Adrenal gland (tissue), 12 donors: Measurements from ENCODE around the gene CBFA2T3. TPM values are rescaled to one million over a fixed set of nuclear protein-coding genes. Genes with fewer than 3 reads are reported as not detected.

Source experiments
- DNase-seq, 7 donors: peaks; one replicate each; pipeline ENCODE4 v3.0.0-alpha.2; 2019 to 2020
- H3K27ac ChIP-seq, 5 donors: fragments of 200-600 bp; sonication (generic) in 4 of 5; 1 replicate in 3 of 5; 2 replicates in 2 of 5; pipeline versions ENCODE4 v1.5.1 to v1.8.0; 2016 to 2020; ENCODE audit warnings: mild to moderate bottlenecking in 1 of 5
- H3K27me3 ChIP-seq: fragments of 200-600 bp; 2 replicates; pipeline ENCODE4 v1.8.0; 2021
- H3K36me3 ChIP-seq, 2 donors: fragments of 200-600 bp; replicated peaks in 1 of 2; 1 replicate in 1 of 2; 2 replicates in 1 of 2; pipeline versions ENCODE4 v1.5.1 to v1.8.0; 2018 to 2022
- H3K4me1 ChIP-seq, 2 donors: fragments of 200-600 bp; replicated peaks in 1 of 2; 1 replicate in 1 of 2; 2 replicates in 1 of 2; pipeline versions ENCODE4 v1.5.1 to v1.8.0; 2018 to 2021
- H3K4me3 ChIP-seq, 4 donors: fragments of 200-600 bp; sonication (generic) in 3 of 4; one replicate each; pipeline ENCODE4 v1.5.1; 2016 to 2018
- H3K9me3 ChIP-seq, 3 donors: fragments of 200-600 bp; sonication (generic) in 1 of 3; replicated peaks in 1 of 3; 1 replicate in 2 of 3; 2 replicates in 1 of 3; pipeline versions ENCODE4 v1.5.1 to v1.8.0; 2016 to 2021
- POLR2A ChIP-seq, 2 donors: fragments of 450-650 bp; IDR thresholded peaks; one replicate each; pipeline ENCODE4 v1.6.1; 2017; ENCODE audit warnings: antibody characterized with exemption in 2 of 2, mild to moderate bottlenecking in 2 of 2, moderate library complexity in 1 of 2
- WGBS, 4 donors: extraction: QIAGEN DNeasy Blood & Tissue Kit in 2 of 4; methylation state at CpG; one replicate each; pipeline versions ENCODE4 v1.1.5 to v1.1.7; 2013 to 2017; 5-methylcytosine and 5-hydroxymethylcytosine counted together
- intact Hi-C, 2 donors: fragments of 100-400 bp; cut with DNase I; formaldehyde crosslinking; loops; one replicate each; pipeline versions ENCODE4 v1.14.1 to v1.15.0; 2022 to 2023
- polyA plus RNA-seq, 3 donors: library from polyadenylated mRNA; stranded (reverse); fragments of 200-250 nt in 2 of 3; fragments of 350-450 nt in 1 of 3; fragmentation: Illumina TruSeq in 1 of 3; extraction: RNeasy Lipid Tissue Mini Kit (QIAGEN cat#74804) in 1 of 3; gene quantifications; one replicate each; pipeline ENCODE4 v1.2.3, GENCODE V29; 2013 to 2014
- total RNA-seq, 9 donors: library from RNA; depleted of rRNA in 4 of 9; stranded (reverse); fragments of >200 nt in 4 of 9; fragments of 120-200 nt in 1 of 9; fragmentation: NEBNext Ultra II Directional in 1 of 9; extraction: Animal tissue kit (Norgen Biotek cat#: 25700) in 1 of 9; gene quantifications; one replicate each; pipeline versions ENCODE4 v1.1.0 to v1.2.4, GENCODE V29; 2013 to 2023
- TF ChIP-seq, protein P1 (sequence below), 6 experiments: fragments of 450-650 bp in 4 of 6; fragments of 200-600 bp in 2 of 6; sonication (generic) in 1 of 6; IDR thresholded peaks; 1 replicate in 5 of 6; 2 replicates in 1 of 6; pipeline versions ENCODE4 v1.5.1 to v1.8.0; 2016 to 2021; ENCODE audit warnings: antibody characterized with exemption in 6 of 6, mild to moderate bottlenecking in 2 of 6, moderate library complexity in 1 of 6
- donor health status: healthy with polysubstance abuse.
- donor health status: Bipolar disorder and iron deficiency.
- donor health status: DM: yes; HTN: yes; CAD: no.
- donor health status: DM: no; HTN: no; CAD: no.
- donor health status: DM: no; HTN: no; CAD: no.
- donor health status: DM: yes; HTN: yes; CAD: no.

CBFA2T3 gene
- total and polyA plus RNA-seq, 12 donors, result 0.30 to 16.9 (median 2.2) TPM

DNA sequence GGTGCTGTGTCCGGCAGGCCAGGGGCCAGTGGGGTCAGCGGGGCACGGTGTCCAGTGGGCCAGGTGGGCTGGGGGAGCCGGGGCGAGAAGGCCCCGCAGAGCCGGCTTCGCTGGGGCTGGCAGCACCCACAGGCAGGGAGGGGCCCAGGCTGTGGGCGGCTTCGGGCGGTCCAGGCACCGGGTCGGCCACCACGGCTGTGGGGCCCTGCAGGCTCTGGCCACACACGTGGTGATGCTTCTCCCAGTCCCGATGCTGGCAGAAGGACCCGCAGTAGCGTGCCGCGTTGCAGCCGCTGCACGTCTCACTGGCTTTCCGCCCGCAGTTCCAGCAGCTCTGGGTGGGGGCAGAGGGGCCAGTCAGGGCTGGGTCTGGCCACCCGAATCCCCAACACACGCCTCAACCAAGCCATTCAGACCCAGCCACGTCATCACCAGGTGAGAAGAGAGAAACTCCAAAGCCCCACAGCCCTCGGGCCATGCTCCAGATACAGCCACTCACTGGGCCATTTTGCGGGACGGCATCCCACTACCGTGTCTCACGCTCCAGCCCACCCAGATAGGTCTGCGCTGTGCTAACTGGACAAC is 100.0 kb downstream of the CBFA2T3 start:
- H3K36me3 ChIP-seq, result no peaks in the 10 kb centered on the region
- H3K27ac ChIP-seq, result no peak overlapping the region
- no peaks in the 10 kb centered on the region for H3K9me3 ChIP-seq
- intact Hi-C loops, result no loop called here
- no peak for TF ChIP-seq POLR2A (IDR thresholded peaks at IDR 0.05)
- TF ChIP-seq, protein P1, sequence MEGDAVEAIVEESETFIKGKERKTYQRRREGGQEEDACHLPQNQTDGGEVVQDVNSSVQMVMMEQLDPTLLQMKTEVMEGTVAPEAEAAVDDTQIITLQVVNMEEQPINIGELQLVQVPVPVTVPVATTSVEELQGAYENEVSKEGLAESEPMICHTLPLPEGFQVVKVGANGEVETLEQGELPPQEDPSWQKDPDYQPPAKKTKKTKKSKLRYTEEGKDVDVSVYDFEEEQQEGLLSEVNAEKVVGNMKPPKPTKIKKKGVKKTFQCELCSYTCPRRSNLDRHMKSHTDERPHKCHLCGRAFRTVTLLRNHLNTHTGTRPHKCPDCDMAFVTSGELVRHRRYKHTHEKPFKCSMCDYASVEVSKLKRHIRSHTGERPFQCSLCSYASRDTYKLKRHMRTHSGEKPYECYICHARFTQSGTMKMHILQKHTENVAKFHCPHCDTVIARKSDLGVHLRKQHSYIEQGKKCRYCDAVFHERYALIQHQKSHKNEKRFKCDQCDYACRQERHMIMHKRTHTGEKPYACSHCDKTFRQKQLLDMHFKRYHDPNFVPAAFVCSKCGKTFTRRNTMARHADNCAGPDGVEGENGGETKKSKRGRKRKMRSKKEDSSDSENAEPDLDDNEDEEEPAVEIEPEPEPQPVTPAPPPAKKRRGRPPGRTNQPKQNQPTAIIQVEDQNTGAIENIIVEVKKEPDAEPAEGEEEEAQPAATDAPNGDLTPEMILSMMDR (IDR thresholded peaks at IDR 0.05), result no peak
- H3K4me3 ChIP-seq, result no peak overlapping the region
- H3K4me1 ChIP-seq, result no peaks in the 10 kb centered on the region
- WGBS, 4 donors, result 87 to 90% (median 89%) methylated on average over 3 to 33 of the region's 33 CpGs
- DNase-seq, result no peak
- H3K27me3 ChIP-seq, result no peaks in the 10 kb centered on the region

DNA sequence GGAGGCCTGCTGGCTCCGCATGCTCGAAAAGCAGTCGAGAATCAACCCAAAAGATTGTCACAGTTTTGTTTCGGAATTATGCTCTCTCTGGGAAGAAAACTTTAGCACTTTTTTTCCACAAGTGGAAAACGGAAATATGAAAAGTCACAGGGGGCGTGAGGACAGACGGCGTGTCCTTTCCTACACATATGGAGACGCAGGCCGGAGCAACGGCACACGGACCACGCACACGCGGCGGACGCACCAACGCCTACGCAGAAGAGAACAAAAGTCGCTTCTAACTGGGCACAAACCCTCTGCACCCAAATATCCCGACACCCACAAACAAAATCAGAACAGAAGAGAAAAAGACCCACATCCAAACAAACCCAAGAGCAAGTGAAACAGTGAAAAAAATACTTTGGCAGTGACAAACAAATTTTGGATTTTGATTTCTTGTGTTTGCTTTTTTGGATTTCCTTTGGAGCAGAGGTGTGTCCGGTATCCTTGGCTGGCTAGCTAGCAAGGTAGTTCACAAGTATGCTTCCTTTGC is 101.2 kb downstream of the CBFA2T3 start:
- no peak for DNase-seq
- H3K9me3 ChIP-seq, result no peaks in the 10 kb centered on the region
- intact Hi-C loops, result no loop called here
- 88 to 95% (median 94%) methylated on average over 22 of the region's 22 CpGs for WGBS, 4 donors
- H3K4me1 ChIP-seq, result no peaks in the 10 kb centered on the region
- H3K4me3 ChIP-seq, result no peak overlapping the region
- H3K36me3 ChIP-seq, result no peaks in the 10 kb centered on the region
- TF ChIP-seq POLR2A (IDR thresholded peaks at IDR 0.05), result no peak
- TF ChIP-seq, protein P1 (IDR thresholded peaks at IDR 0.05), result no peak
- no peak overlapping the region for H3K27ac ChIP-seq
- no peaks in the 10 kb centered on the region for H3K27me3 ChIP-seq

DNA sequence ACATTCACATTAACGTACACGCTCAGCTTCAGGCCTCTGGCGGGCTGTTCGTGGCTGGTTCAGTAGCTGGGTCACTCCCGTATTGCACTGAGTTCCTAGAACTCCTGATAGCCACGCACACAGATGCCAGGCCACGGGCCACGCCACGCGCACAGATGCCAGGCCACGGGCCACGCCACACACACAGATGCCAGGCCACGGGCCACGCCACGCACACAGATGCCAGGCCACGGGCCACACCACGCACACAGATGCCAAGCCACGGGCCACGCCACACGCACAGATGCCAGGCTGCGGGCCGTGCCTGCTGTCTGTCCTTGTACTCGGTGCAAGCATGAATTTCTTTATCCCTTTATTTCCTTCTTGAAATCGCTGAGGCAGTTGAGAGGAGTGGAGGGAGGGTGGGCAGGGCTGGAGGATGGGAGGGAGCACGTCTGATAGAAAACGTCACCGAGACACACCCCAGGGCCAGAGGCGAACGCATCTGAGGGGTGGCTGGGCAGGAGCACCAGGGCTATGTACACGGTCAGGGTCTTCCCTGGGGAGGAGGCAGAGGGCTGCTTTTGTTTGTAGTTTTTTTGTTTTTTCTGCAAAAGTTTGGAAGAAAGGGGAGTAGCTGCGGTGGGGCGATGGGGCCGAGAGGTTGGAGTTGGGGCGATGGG is 101.9 kb downstream of the CBFA2T3 start:
- no peaks in the 10 kb centered on the region for H3K9me3 ChIP-seq
- 91 to 95% (median 94%) methylated on average over 29 to 34 of the region's 34 CpGs for WGBS, 4 donors
- no peaks in the 10 kb centered on the region for H3K36me3 ChIP-seq
- no peaks in the 10 kb centered on the region for H3K27me3 ChIP-seq
- TF ChIP-seq, protein P1 (IDR thresholded peaks at IDR 0.05), result no peak
- TF ChIP-seq POLR2A (IDR thresholded peaks at IDR 0.05), result no peak
- H3K27ac ChIP-seq, result no peak overlapping the region
- H3K4me1 ChIP-seq, result no peaks in the 10 kb centered on the region
- no peak for DNase-seq
- no peak overlapping the region for H3K4me3 ChIP-seq
- intact Hi-C loops, result no loop called here

DNA sequence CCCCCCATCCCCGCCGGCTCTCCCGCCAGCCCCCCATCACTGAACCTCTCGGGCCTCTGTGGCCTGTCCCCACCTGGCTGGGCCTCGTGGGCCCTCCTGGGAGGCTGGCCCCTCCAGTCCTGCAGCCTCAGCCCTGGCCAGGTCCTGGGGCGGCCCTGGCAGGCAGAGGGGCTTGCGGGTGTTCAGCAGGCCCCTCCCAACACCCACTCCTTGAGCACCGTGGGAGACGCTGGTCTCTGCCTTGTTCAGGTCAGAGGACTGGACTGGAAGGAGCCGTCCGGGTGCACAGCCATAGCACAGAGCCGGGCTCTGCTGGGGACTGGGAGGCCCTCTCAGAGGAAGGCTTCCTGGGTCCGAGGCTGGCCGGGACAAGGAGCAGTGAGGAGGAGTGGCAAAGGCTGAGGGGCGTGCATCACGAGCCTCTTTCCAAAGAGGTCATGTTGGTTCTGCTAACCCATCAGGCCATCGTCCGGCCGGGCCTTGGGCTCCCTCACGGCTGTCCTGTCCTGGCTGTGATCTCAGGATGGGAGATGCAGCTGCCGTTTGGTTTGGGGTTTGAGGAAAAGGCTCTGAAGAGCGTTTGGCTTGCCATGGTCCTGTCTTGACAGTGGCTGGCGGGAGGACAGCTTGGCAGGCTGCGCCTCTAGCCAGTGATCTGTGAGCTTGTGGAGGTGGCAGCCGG is 104.2 kb downstream of the CBFA2T3 start:
- H3K4me3 ChIP-seq, result no peak overlapping the region
- intact Hi-C loops, result no loop called here
- no peak for DNase-seq
- TF ChIP-seq, protein P1 (IDR thresholded peaks at IDR 0.05), result no peak
- TF ChIP-seq POLR2A (IDR thresholded peaks at IDR 0.05), result no peak
- H3K27ac ChIP-seq, result no peak overlapping the region
- WGBS, 4 donors, result 78 to 88% (median 83%) methylated on average over 6 to 25 of the region's 25 CpGs
- no peaks in the 10 kb centered on the region for H3K9me3 ChIP-seq
- H3K27me3 ChIP-seq, result no peaks in the 10 kb centered on the region
- peaks cover 0 to 4% of the 10 kb centered on the region in 2 donors for H3K4me1 ChIP-seq
- H3K36me3 ChIP-seq, result no peaks in the 10 kb centered on the region
